K562 (cell line): ENCODE results near the gene LIF. TPM values are rescaled to one million over a fixed set of nuclear protein-coding genes. Genes with fewer than 3 reads are reported as not detected.
A peak's percentile ranks its signal among the peaks of the same experiment; 100 is the strongest.

Experiments used
- ATAC-seq: fragments of 200-7000 bp; cut with Tn5 transposase; 3 replicates; pipeline ENCODE4 v1.9.1; 2020; ENCODE audit warnings: moderate library complexity
- BruUV-seq: library from RNA; stranded (reverse); fragments of 400-500 nt; replicated peaks from 2 replicates; lab custom pipeline; 2021; lab: Mats Ljungman, UMichigan
- CTCF ChIA-PET: fragments of 300-600 bp; formaldehyde crosslinking; extraction: SDS; loops from one replicate; lab custom pipeline; 2021; ENCODE audit warnings: low intra/inter-chr PET ratio; lab: Yijun Ruan, JAX
- POLR2A ChIA-PET: fragments of 300-600, 350-650 bp; sonication (Branson Sonifier 250); formaldehyde crosslinking; extraction: SDS; loops from one replicate; lab custom pipeline; 2021; ENCODE audit warnings: antibody characterized with exemption, inconsistent platforms; lab: Yijun Ruan, JAX
- DNase-seq, 4 experiments: peaks; one replicate each; pipeline versions ENCODE4 v3.0.0 to v3.0.0-alpha.2; 2011 to 2018; ENCODE audit warnings: low spot score in 3 of 4, mixed read lengths in 3 of 4; ENCODE audit errors: extremely low read depth in 1 of 4
- FAIRE-seq: peaks from 2 replicates; lab custom pipeline; 2011; peaks lifted over from hg19 to GRCh38; lab: Jason Lieb, UNC
- H2AFZ ChIP-seq: 2 replicates; pipeline ENCODE4 v1.6.0; 2011; ENCODE audit warnings: low read depth, low read length, control low read depth, inconsistent platforms
- H3K27ac ChIP-seq: fragments of 200-600 bp; 3 replicates; pipeline ENCODE4 v1.8.0; 2011; ENCODE audit warnings: low read depth, mild to moderate bottlenecking, control low read depth, inconsistent platforms, low read length, moderate library complexity, mixed read lengths; ENCODE audit errors: extremely low read depth
- H3K27me3 ChIP-seq, 2 experiments: fragments of 300-600 bp in 1 of 2; 2 replicates in 1 of 2; 3 replicates in 1 of 2; pipeline versions ENCODE4 v1.6.0 to v1.8.0; 2011; ENCODE audit warnings: inconsistent platforms in 2 of 2, low read length in 2 of 2, mild to moderate bottlenecking in 1 of 2, mixed read lengths in 1 of 2, moderate library complexity in 1 of 2; ENCODE audit not compliant: control insufficient read depth in 2 of 2, insufficient read depth in 2 of 2
- H3K36me3 ChIP-seq: fragments of 300-600 bp; 3 replicates; pipeline ENCODE4 v1.8.0; 2011; ENCODE audit warnings: mild to moderate bottlenecking, low read length, inconsistent platforms; ENCODE audit not compliant: control insufficient read depth, insufficient read depth
- H3K4me1 ChIP-seq, 2 experiments: fragments of 200-600 bp in 1 of 2; replicated peaks in 1 of 2; 2 replicates in 1 of 2; 3 replicates in 1 of 2; pipeline versions ENCODE4 v1.5.1 to v1.8.0; 2011; ENCODE audit warnings: inconsistent platforms in 2 of 2, low read length in 2 of 2, mild to moderate bottlenecking in 1 of 2, mixed read lengths in 1 of 2, moderate library complexity in 1 of 2; ENCODE audit not compliant: control insufficient read depth in 2 of 2, insufficient read depth in 2 of 2
- H3K4me2 ChIP-seq: 2 replicates; pipeline ENCODE4 v1.6.1; 2011; ENCODE audit warnings: low read length, control low read depth, inconsistent platforms, mixed read lengths; ENCODE audit not compliant: insufficient read depth
- H3K4me3 ChIP-seq: fragments of 200-600 bp; sonication (generic), shearing (Covaris generic); 2 replicates; pipeline ENCODE4 v1.5.1; 2016; ENCODE audit warnings: control low read depth, inconsistent platforms
- H3K79me2 ChIP-seq: fragments of 200-600 bp; 3 replicates; pipeline ENCODE4 v1.8.0; 2011; ENCODE audit warnings: low read length, inconsistent platforms; ENCODE audit not compliant: control insufficient read depth, insufficient read depth
- H3K9ac ChIP-seq, 2 experiments: 2 replicates each; pipeline versions ENCODE4 v1.6.0 to v1.6.1; 2011; ENCODE audit warnings: low read depth in 2 of 2, low read length in 2 of 2, control low read depth in 1 of 2, inconsistent platforms in 1 of 2, mild to moderate bottlenecking in 1 of 2, mixed read lengths in 1 of 2; ENCODE audit not compliant: insufficient read depth in 1 of 2
- H3K9me1 ChIP-seq: one replicate; pipeline ENCODE4 v1.6.0; 2011; ENCODE audit warnings: inconsistent platforms, mild to moderate bottlenecking, low read length, moderate library complexity; ENCODE audit not compliant: control insufficient read depth, insufficient read depth
- H3K9me3 ChIP-seq: replicated peaks from 2 replicates; pipeline ENCODE4 v1.5.1; 2011; ENCODE audit warnings: low read depth, low read length, inconsistent platforms; ENCODE audit not compliant: control insufficient read depth, insufficient read depth
- H4K20me1 ChIP-seq: replicated peaks from 2 replicates; pipeline ENCODE4 v1.6.1; 2011; ENCODE audit warnings: low read length, inconsistent platforms, mixed read lengths; ENCODE audit not compliant: control insufficient read depth, insufficient read depth
- JUND ChIP-seq, 2 experiments: IDR thresholded peaks; 2 replicates in 1 of 2; 3 replicates in 1 of 2; pipeline ENCODE4 v1.6.1; 2011; ENCODE audit warnings: borderline replicate concordance in 2 of 2, low read depth in 2 of 2, low read length in 2 of 2, improper control_type of control experiment in 1 of 2, missing biosample characterization in 1 of 2, missing genetic modification characterization in 1 of 2, missing genetic modification reagents in 1 of 2
- SP1 ChIP-seq: sonication (generic); formaldehyde crosslinking; IDR thresholded peaks from 2 replicates; pipeline ENCODE4 v1.8.1; 2022; ENCODE audit warnings: mild to moderate bottlenecking, missing genetic modification reagents
- TRIM24 ChIP-seq, 2 experiments: fragments of 450-650 bp; IDR thresholded peaks; 2 replicates each; pipeline ENCODE4 v1.6.1; 2016
- WGBS: fragments of 100-300 bp; shearing (Covaris generic); methylation state at CpG from one replicate; pipeline ENCODE4 v1.1.6; 2016; ENCODE audit warnings: low coverage, mixed read lengths; ENCODE audit not compliant: insufficient coverage; ENCODE audit errors: missing lambda C conversion rate; 5-methylcytosine and 5-hydroxymethylcytosine counted together
- in situ Hi-C: fragments of 300-500 bp; cut with MboI; formaldehyde crosslinking; loops from 4 replicates; pipeline ENCODE4 v1.15.0; 2018; ENCODE audit warnings: inconsistent platforms, mixed read lengths
- intact Hi-C: fragments of 100-400 bp; cut with micrococcal nuclease; formaldehyde crosslinking; loops from 2 replicates; pipeline ENCODE4 v1.14.2; 2022
- polyA plus RNA-seq, 8 experiments: library from polyadenylated mRNA; depleted of rRNA in 4 of 8; stranded (reverse) in 5 of 8; unstranded in 3 of 8; fragments of >200 nt; fragmentation: Nextera tagmentation in 2 of 8; fragmentation: Illumina TruSeq in 1 of 8; extraction: Ambion mirVana in 2 of 8; extraction: Trizol in 1 of 8; gene quantifications; 2 replicates each; pipeline versions ENCODE4 v1.2.1 to v1.2.3, GENCODE V29; 2011 to 2014; ENCODE audit warnings: inconsistent platforms in 1 of 8, missing spikeins in 1 of 8
- total RNA-seq, 7 experiments: library from RNA; depleted of rRNA in 6 of 7; stranded (reverse); fragments of >200 nt in 6 of 7; fragmentation: Illumina TruSeq in 2 of 7; extraction: Trizol in 2 of 7; gene quantifications; 2 replicates each; pipeline versions ENCODE4 v1.2.1 to v1.2.3, GENCODE V29; 2011 to 2021; ENCODE audit warnings: low replicate concordance in 1 of 7
- TF ChIP-seq, protein P1 (sequence below): fragments of 150-350 bp; IDR thresholded peaks from 2 replicates; pipeline ENCODE4 v1.6.1; 2014; ENCODE audit warnings: low read depth, mild to moderate bottlenecking, low read length, borderline replicate concordance
- TF ChIP-seq, protein P2 (sequence below): fragments of 450-650 bp; formaldehyde crosslinking; IDR thresholded peaks from 2 replicates; pipeline ENCODE4 v1.4.0; 2020; ENCODE audit warnings: mild to moderate bottlenecking, moderate library complexity

Gene LIF
- total and polyA plus RNA-seq, 9 of the 15 experiments (the other 6 are each of a cell fraction or from before 2014, with no cell fraction given), result 0.05 to 0.39 (median 0.18) TPM; not detected in 3

DNA sequence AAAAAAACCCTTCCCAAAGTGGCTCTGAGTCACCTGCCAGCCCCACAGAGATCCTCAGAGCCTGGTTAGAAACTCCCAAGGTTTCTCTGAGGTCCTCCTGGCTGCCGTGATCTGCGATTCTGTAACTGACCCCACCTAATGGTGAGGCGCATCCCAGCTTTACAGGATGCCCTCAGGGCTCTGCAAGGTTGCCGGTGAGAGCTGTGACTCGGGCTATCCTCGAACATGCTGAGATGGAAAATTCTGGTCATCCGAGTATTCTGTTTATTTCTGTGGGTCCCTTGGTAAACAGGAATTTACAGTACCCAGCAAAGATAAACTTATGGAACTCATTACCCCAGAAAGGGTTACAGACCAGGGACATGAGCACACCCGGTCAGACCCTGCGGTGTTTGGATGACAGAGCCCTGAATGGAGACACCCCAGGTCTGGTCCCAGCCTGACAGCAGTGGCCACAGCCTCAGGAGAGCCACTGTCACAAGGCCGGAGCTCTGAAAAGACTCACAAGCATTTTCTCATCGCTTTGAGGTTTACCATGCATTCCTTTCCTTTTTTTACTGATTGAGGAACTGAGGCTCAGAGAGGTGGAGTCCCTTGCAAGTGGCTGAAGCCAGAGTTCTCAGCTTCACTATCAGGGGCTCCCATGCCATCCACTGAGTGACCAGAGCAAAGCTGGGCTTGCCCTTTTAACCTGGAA lies 22.2 kb downstream of the LIF start:
- H3K4me2 ChIP-seq, result no peak overlapping the region
- H3K27me3 ChIP-seq, result peaks cover 0 to 60% of the 10 kb centered on the region in 2 experiments; a peak in 2 of 5 replicates
- peaks cover 1 to 17% of the 10 kb centered on the region in 2 experiments; a peak in 4 of 5 replicates for H3K4me1 ChIP-seq
- no TSS peak for BruUV-seq
- no peak overlapping the region for H3K4me3 ChIP-seq
- in situ Hi-C loops, result no loop called here
- 1% methylated on average over 10 of the region's 11 CpGs for WGBS
- no peaks in the 10 kb centered on the region for H3K9me3 ChIP-seq
- no peaks in the 10 kb centered on the region for H3K79me2 ChIP-seq
- H2AFZ ChIP-seq, result no peak overlapping the region
- H3K36me3 ChIP-seq, result no peaks in the 10 kb centered on the region
- no peak overlapping the region for H3K27ac ChIP-seq
- intact Hi-C loops, result no loop called here
- no peaks in the 10 kb centered on the region for H4K20me1 ChIP-seq
- H3K9ac ChIP-seq, result no peak overlapping the region
- DNase-seq, result no peak
- ChIA-PET CTCF (no interaction called here), POLR2A (no interaction called here)
- TF ChIP-seq, protein P1, sequence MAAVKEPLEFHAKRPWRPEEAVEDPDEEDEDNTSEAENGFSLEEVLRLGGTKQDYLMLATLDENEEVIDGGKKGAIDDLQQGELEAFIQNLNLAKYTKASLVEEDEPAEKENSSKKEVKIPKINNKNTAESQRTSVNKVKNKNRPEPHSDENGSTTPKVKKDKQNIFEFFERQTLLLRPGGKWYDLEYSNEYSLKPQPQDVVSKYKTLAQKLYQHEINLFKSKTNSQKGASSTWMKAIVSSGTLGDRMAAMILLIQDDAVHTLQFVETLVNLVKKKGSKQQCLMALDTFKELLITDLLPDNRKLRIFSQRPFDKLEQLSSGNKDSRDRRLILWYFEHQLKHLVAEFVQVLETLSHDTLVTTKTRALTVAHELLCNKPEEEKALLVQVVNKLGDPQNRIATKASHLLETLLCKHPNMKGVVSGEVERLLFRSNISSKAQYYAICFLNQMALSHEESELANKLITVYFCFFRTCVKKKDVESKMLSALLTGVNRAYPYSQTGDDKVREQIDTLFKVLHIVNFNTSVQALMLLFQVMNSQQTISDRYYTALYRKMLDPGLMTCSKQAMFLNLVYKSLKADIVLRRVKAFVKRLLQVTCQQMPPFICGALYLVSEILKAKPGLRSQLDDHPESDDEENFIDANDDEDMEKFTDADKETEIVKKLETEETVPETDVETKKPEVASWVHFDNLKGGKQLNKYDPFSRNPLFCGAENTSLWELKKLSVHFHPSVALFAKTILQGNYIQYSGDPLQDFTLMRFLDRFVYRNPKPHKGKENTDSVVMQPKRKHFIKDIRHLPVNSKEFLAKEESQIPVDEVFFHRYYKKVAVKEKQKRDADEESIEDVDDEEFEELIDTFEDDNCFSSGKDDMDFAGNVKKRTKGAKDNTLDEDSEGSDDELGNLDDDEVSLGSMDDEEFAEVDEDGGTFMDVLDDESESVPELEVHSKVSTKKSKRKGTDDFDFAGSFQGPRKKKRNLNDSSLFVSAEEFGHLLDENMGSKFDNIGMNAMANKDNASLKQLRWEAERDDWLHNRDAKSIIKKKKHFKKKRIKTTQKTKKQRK, result no peak
- TF ChIP-seq SP1 (no peak), JUND (IDR thresholded peaks at IDR 0.05; ENCODE audit: borderline replicate concordance, low read depth, low read length) (0 out of 2 replicates have a peak, but pooled peaks have one; percentile 20), JUND (tag; IDR thresholded peaks at IDR 0.05; ENCODE audit: borderline replicate concordance, low read depth, low read length) (no peak), TRIM24 (IDR thresholded peaks at IDR 0.05) (no peak)
- TF ChIP-seq, protein P2, sequence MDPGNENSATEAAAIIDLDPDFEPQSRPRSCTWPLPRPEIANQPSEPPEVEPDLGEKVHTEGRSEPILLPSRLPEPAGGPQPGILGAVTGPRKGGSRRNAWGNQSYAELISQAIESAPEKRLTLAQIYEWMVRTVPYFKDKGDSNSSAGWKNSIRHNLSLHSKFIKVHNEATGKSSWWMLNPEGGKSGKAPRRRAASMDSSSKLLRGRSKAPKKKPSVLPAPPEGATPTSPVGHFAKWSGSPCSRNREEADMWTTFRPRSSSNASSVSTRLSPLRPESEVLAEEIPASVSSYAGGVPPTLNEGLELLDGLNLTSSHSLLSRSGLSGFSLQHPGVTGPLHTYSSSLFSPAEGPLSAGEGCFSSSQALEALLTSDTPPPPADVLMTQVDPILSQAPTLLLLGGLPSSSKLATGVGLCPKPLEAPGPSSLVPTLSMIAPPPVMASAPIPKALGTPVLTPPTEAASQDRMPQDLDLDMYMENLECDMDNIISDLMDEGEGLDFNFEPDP (CRISPR knock-in tag), result no peak
- H3K9me1 ChIP-seq, result no peaks in the 10 kb centered on the region
- peak; percentile 48; the same call in 2 of the 3 replicates for ATAC-seq
- no peak for FAIRE-seq
